SK-N-SH treated with all-trans-retinoic acid at 6 μM for 48 hours (cell line): ENCODE measurements around the gene TP53BP2.
A peak's percentile ranks its signal among the peaks of the same experiment; 100 is the strongest.
"Not testable (repeated sequence)": the region's sequence is repeated elsewhere in the genome, so short reads cannot be mapped to it uniquely, and the experiment has no call there.

ENCODE experiments used
- ATAC-seq: fragments of 200-7000 bp; cut with Tn5 transposase; 3 replicates; pipeline ENCODE4 v1.9.1; 2020; ENCODE audit warnings: mild to moderate bottlenecking, moderate library complexity
- ARNTL ChIP-seq: fragments of 450-650 bp; formaldehyde crosslinking; IDR thresholded peaks from 2 replicates; pipeline ENCODE4 v1.5.0; 2020; ENCODE audit warnings: low read depth, mild to moderate bottlenecking, moderate library complexity, borderline replicate concordance
- BACH2 ChIP-seq: fragments of 250-450 bp; sonication (Bioruptor Pico); IDR thresholded peaks from 2 replicates; pipeline ENCODE4 v1.9.0; 2021; ENCODE audit warnings: mild to moderate bottlenecking, borderline replicate concordance
- CSDC2 ChIP-seq: fragments of 250-450 bp; sonication (Bioruptor Pico); IDR thresholded peaks from 2 replicates; pipeline ENCODE4 v1.5.0; 2020; ENCODE audit warnings: mild to moderate bottlenecking, moderate library complexity
- ESRRG ChIP-seq: fragments of 250-450 bp; sonication (Bioruptor Pico); IDR thresholded peaks from 2 replicates; pipeline ENCODE4 v1.6.1; 2021; ENCODE audit warnings: mild to moderate bottlenecking
- GLIS3 ChIP-seq: fragments of 250-450 bp; sonication (Bioruptor Pico); IDR thresholded peaks from 2 replicates; pipeline ENCODE4 v1.5.0; 2020; ENCODE audit warnings: mild to moderate bottlenecking, moderate library complexity
- ISL1 ChIP-seq: fragments of 250-450 bp; sonication (Bioruptor Pico); IDR thresholded peaks from 2 replicates; pipeline ENCODE4 v2.1.2; 2022; ENCODE audit warnings: mild to moderate bottlenecking, moderate library complexity
- OSR1 ChIP-seq: fragments of 250-450 bp; sonication (Bioruptor Pico); IDR thresholded peaks from 2 replicates; pipeline ENCODE4 v1.8.0; 2022; ENCODE audit warnings: moderate library complexity, mild to moderate bottlenecking, inconsistent platforms
- PPARA ChIP-seq: fragments of 250-450 bp; sonication (Bioruptor Pico); IDR thresholded peaks from 2 replicates; pipeline ENCODE4 v1.5.0; 2020; ENCODE audit warnings: mild to moderate bottlenecking, borderline replicate concordance
- RARB ChIP-seq: fragments of 250-450 bp; sonication (Bioruptor Pico); IDR thresholded peaks from 2 replicates; pipeline ENCODE4 v1.8.0; 2021; ENCODE audit warnings: mild to moderate bottlenecking, moderate library complexity
- SNAI2 ChIP-seq: fragments of 250-450 bp; sonication (Bioruptor Pico); IDR thresholded peaks from 2 replicates; pipeline ENCODE4 v1.5.0; 2020; ENCODE audit warnings: mild to moderate bottlenecking, moderate library complexity
- TOX ChIP-seq: fragments of 250-450 bp; sonication (Bioruptor Pico); IDR thresholded peaks from 2 replicates; pipeline ENCODE4 v1.8.0; 2021; ENCODE audit warnings: mild to moderate bottlenecking, moderate library complexity, borderline replicate concordance
- ZC3H10 ChIP-seq: fragments of 250-450 bp; sonication (Bioruptor Pico); IDR thresholded peaks from 2 replicates; pipeline ENCODE4 v1.5.1; 2021; ENCODE audit warnings: mild to moderate bottlenecking, moderate library complexity
- ZFP3 ChIP-seq: fragments of 250-450 bp; sonication (Bioruptor Pico); IDR thresholded peaks from 2 replicates; pipeline ENCODE4 v1.5.0; 2020; ENCODE audit warnings: mild to moderate bottlenecking, moderate library complexity
- ZFP30 ChIP-seq: fragments of 450-650 bp; formaldehyde crosslinking; IDR thresholded peaks from 2 replicates; pipeline ENCODE4 v1.5.0; 2022; ENCODE audit warnings: mild to moderate bottlenecking, moderate library complexity
- ZNF565 ChIP-seq: fragments of 450-650 bp; formaldehyde crosslinking; conservative IDR thresholded peaks from 2 replicates; pipeline ENCODE4 v1.5.0; 2020; ENCODE audit warnings: low read depth, mild to moderate bottlenecking, moderate library complexity
- ZNF70 ChIP-seq: fragments of 450-650 bp; formaldehyde crosslinking; IDR thresholded peaks from 2 replicates; pipeline ENCODE4 v1.5.0; 2020; ENCODE audit warnings: mild to moderate bottlenecking, moderate library complexity
- ZNF8 ChIP-seq: fragments of 450-650 bp; formaldehyde crosslinking; IDR thresholded peaks from 2 replicates; pipeline ENCODE4 v1.5.0; 2020; ENCODE audit warnings: mild to moderate bottlenecking, moderate library complexity
- TF ChIP-seq, protein P1 (sequence below): fragments of 250-450 bp; sonication (Bioruptor Pico); IDR thresholded peaks from 2 replicates; pipeline ENCODE4 v1.8.0; 2020; ENCODE audit warnings: mild to moderate bottlenecking, moderate library complexity, borderline replicate concordance
- TF ChIP-seq, protein P2 (sequence below): fragments of 250-450 bp; sonication (Bioruptor Pico); IDR thresholded peaks from 2 replicates; pipeline ENCODE4 v1.5.1; 2020; ENCODE audit warnings: low read depth, mild to moderate bottlenecking, moderate library complexity

Gene TP53BP2

DNA sequence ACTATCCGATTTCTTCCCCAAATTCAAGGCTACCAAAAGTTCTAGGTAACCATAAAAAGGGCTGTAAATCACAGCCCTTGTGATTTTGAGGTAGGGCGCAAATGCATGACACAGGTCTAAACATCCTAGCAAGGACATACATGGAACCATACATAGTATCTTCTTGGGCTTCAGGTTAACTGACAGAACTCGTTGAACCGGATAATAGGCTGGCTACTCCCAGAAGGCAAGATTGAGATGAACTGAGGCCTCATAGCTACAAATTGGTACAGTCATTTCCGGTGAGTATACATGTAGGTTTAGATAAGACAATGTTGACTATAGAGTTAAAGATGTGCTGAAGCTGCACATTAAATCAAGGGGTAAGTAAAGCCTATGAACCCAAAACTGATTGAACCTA is 27.3 kb upstream of the TP53BP2 start:
- TF ChIP-seq BACH2 (CRISPR knock-in tag), result no peak
- no peak for TF ChIP-seq OSR1
- no peak for TF ChIP-seq ZFP30 (CRISPR knock-in tag)
- TF ChIP-seq GLIS3 (CRISPR knock-in tag), result no peak
- TF ChIP-seq ZC3H10 (CRISPR knock-in tag), result no peak
- no peak for TF ChIP-seq ISL1
- no peak for TF ChIP-seq SNAI2 (CRISPR knock-in tag)
- TF ChIP-seq ZFP3 (CRISPR knock-in tag), result no peak
- TF ChIP-seq TOX (CRISPR knock-in tag), result no peak
- TF ChIP-seq, protein P1, sequence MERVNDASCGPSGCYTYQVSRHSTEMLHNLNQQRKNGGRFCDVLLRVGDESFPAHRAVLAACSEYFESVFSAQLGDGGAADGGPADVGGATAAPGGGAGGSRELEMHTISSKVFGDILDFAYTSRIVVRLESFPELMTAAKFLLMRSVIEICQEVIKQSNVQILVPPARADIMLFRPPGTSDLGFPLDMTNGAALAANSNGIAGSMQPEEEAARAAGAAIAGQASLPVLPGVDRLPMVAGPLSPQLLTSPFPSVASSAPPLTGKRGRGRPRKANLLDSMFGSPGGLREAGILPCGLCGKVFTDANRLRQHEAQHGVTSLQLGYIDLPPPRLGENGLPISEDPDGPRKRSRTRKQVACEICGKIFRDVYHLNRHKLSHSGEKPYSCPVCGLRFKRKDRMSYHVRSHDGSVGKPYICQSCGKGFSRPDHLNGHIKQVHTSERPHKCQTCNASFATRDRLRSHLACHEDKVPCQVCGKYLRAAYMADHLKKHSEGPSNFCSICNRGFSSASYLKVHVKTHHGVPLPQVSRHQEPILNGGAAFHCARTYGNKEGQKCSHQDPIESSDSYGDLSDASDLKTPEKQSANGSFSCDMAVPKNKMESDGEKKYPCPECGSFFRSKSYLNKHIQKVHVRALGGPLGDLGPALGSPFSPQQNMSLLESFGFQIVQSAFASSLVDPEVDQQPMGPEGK, result no peak
- TF ChIP-seq, protein P2, sequence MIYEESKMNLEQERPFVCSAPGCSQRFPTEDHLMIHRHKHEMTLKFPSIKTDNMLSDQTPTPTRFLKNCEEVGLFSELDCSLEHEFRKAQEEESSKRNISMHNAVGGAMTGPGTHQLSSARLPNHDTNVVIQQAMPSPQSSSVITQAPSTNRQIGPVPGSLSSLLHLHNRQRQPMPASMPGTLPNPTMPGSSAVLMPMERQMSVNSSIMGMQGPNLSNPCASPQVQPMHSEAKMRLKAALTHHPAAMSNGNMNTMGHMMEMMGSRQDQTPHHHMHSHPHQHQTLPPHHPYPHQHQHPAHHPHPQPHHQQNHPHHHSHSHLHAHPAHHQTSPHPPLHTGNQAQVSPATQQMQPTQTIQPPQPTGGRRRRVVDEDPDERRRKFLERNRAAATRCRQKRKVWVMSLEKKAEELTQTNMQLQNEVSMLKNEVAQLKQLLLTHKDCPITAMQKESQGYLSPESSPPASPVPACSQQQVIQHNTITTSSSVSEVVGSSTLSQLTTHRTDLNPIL, result no peak
- no peak for TF ChIP-seq ZNF70 (CRISPR knock-in tag)
- TF ChIP-seq, all 23 proteins: peak for 0
- ATAC-seq, result no peak

DNA sequence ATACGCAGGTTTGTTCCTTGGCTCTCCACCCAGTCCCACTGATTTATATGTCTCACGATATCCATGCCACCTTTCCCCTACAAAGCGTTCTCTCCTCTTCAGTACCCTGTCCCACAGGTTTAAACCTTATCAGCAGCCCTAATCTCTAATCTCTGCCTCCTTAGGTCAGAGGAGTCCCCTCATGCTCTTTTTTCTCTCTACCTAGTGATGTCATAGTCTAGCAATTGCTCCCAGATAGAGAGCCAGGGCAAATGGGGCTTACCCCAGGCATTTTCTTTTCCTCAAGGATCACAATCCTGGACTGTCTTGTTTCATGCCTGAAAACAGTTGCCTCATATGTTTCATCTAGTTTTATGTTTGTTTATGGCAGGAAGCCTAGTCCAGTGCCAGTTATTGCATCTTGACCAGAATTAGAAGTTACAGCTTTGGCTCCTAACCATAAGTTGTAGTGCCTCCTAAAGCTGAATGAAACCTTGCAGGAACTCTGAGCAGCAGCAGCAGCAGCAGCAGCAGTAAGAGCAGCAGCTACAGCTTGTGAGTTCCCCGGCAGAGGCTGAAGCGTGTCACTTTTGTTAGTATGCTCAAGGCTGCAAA is 26.7 kb upstream of the TP53BP2 start:
- no peak for TF ChIP-seq ZNF70 (CRISPR knock-in tag)
- TF ChIP-seq GLIS3 (CRISPR knock-in tag), result no peak
- no peak for TF ChIP-seq ZFP3 (CRISPR knock-in tag)
- TF ChIP-seq SNAI2 (CRISPR knock-in tag), result no peak
- no peak for TF ChIP-seq BACH2 (CRISPR knock-in tag)
- no peak for TF ChIP-seq CSDC2 (CRISPR knock-in tag)
- TF ChIP-seq, protein P1, result no peak
- no peak for TF ChIP-seq ZFP30 (CRISPR knock-in tag)
- TF ChIP-seq ZNF565 (CRISPR knock-in tag), result no peak
- TF ChIP-seq RARB (CRISPR knock-in tag), result no peak
- TF ChIP-seq, protein P2, result no peak
- no peak for TF ChIP-seq TOX (CRISPR knock-in tag)
- TF ChIP-seq ZNF8 (CRISPR knock-in tag), result no peak
- no peak for TF ChIP-seq ISL1
- peak; percentile 22; the same call in 2 of the 3 replicates for ATAC-seq

DNA sequence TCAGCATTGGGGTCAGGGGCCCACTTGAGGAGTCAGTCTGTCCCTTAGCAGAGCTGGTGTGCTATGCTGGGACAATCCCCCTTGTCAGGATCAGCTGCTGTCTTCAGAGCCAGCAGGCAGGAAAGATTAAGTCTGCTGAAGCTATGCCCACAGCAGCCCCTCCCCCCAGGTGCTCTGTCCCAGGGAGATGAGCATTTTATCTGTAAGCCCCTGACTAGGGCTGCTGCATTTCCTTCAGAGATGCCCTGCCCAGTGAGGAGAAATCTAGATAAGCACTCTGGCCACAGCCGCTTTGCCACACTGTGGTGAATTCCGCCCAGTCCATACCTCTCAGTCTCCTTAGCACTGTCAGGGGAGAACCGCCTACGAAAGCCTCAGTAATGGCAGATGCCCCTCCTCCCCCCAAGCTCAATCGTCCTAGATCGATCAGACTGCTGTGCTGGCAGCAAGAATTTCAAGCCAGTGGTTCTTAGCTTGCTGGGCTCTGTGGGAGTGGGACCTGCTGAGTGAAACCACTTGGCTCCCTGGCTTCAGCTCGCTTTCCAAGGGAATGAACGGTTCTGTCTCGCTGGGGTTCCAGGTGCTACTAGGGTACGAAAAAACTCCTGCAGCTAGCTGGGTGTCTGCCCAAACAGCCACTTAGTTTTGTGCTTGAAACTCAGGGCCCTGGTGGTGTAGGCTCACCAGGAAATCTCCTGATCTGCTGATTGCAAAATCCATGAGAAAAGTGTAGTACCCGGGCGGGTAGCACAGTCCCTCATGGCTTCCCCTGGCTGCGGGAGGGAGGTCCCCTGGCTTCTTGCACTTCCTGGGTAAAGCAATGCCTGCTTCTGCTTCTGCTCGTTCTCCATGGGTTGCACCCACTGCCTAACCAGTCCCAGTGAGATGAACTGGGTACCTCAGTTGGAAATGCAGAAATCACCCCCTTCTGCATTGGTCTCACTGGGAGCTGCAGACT is 25.1 kb upstream of the TP53BP2 start:
- no peak; the same call in 2 of the 3 replicates for ATAC-seq
- TF ChIP-seq OSR1 (no peak), ESRRG (no peak), PPARA (no peak), ARNTL (CRISPR knock-in tag) (no peak), BACH2 (CRISPR knock-in tag) (no peak), ZNF70 (CRISPR knock-in tag) (no peak), GLIS3 (CRISPR knock-in tag) (no peak)
- TF ChIP-seq, protein P2, result no peak

DNA sequence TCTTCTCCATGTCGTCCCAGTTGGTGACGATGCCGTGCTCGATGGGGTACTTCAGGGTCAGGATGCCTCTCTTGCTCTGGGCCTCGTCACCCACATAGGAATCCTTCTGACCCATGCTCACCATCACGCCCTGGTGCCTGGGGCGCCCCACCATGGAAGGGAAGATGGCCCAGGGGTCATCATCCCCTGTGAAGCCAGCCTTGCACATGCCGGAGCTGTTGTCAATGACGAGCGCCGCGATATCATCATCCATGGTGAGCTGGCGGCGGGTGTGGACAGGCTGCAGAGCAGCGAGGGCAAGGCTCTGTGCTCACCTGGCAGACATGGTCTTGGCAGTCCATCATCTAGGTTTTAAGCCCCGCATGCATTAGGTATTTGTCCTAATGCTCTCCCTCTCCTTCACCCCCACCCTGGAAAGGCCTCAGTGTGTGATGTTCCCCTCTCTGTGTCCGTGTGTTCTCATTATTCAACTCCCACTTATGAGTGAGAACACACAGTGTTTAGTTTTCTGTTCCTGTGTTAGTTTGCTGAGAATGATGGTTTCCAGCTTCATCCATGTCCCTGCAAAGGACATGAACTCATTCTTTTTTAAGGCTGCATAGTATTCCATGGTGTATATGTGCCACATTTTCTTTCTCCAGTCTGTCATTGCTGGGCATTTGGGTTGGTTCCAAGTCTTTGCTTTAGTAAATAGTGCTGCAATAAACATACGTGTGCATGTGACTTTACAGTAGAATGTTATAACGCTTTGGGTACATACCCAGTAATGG is 19.0 kb upstream of the TP53BP2 start:
- not testable (repeated sequence) for ATAC-seq
